Measurements from ENCODE around the gene FAM114A1.
A peak's percentile ranks its signal among the peaks of the same experiment; 100 is the strongest.

FAM114A1 gene

GRCh38 chr4:38867478-38868058 is at the start of gene FAM114A1:
TSS of gene FAM114A1 (plus strand) at chr4:38867806. CDS start at chr4:38878079, 10,273 bp downstream.
- peak; percentile 38 for DNase-seq

- no peak for DNase-seq
Observed at GRCh38 chr4:38818441-38818976, 49.1 kb upstream of the FAM114A1 start.

GRCh38 chr4:38819569-38819968 is 48.0 kb upstream of the FAM114A1 start:
- no peak for DNase-seq

- no peak for DNase-seq
Observed at GRCh38 chr4:38820329-38821061, 47.1 kb upstream of the FAM114A1 start.

GRCh38 chr4:38821739-38822138 is 45.9 kb upstream of the FAM114A1 start:
- no peak for DNase-seq

GRCh38 chr4:38822748-38823303 is 44.8 kb upstream of the FAM114A1 start:
- no peak for DNase-seq

GRCh38 chr4:38823766-38824165 is 43.8 kb upstream of the FAM114A1 start:
- DNase-seq = no peak

- DNase-seq = no peak
Observed at GRCh38 chr4:38829237-38829636, 38.4 kb upstream of the FAM114A1 start.

GRCh38 chr4:38831653-38832052 is 36.0 kb upstream of the FAM114A1 start:
- DNase-seq = no peak

- DNase-seq = no peak
Observed at GRCh38 chr4:38832206-38832605, 35.4 kb upstream of the FAM114A1 start.

GRCh38 chr4:38832624-38833528 is 34.7 kb upstream of the FAM114A1 start:
- DNase-seq = no peak

GRCh38 chr4:38834570-38834969 is 33.0 kb upstream of the FAM114A1 start:
- DNase-seq = no peak

- DNase-seq = no peak
Observed at GRCh38 chr4:38837334-38837733, 30.3 kb upstream of the FAM114A1 start.

GRCh38 chr4:38837849-38838248 is 29.8 kb upstream of the FAM114A1 start:
- no peak for DNase-seq

GRCh38 chr4:38842994-38843393 is 24.6 kb upstream of the FAM114A1 start:
- no peak for DNase-seq

- DNase-seq = no peak
Observed at GRCh38 chr4:38846015-38846414, 21.6 kb upstream of the FAM114A1 start.

GRCh38 chr4:38855466-38855865 is 12.1 kb upstream of the FAM114A1 start:
- DNase-seq = no peak

- DNase-seq = no peak
Observed at GRCh38 chr4:38856046-38856445, 11.6 kb upstream of the FAM114A1 start.

- DNase-seq = no peak
Observed at GRCh38 chr4:38856524-38857337, 10.9 kb upstream of the FAM114A1 start, which contains the start of gene TLR6. TSS of gene TLR6 (minus strand) at chr4:38856817. CDS start at chr4:38829473, 27,344 bp downstream.

- no peak for DNase-seq
Observed at GRCh38 chr4:38857354-38858096, 10.1 kb upstream of the FAM114A1 start.

- DNase-seq = no peak
Observed at GRCh38 chr4:38858097-38858420, 9.5 kb upstream of the FAM114A1 start.

All from DMS 273 treated with DMSO at 0.1 percent for 48 hours (cell line).